ENCODE measurements around the gene KDF1.
"Not testable (repeated sequence)": the region's sequence is repeated elsewhere in the genome, so short reads cannot be mapped to it uniquely, and the experiment has no call there.

The KDF1 gene

DNA sequence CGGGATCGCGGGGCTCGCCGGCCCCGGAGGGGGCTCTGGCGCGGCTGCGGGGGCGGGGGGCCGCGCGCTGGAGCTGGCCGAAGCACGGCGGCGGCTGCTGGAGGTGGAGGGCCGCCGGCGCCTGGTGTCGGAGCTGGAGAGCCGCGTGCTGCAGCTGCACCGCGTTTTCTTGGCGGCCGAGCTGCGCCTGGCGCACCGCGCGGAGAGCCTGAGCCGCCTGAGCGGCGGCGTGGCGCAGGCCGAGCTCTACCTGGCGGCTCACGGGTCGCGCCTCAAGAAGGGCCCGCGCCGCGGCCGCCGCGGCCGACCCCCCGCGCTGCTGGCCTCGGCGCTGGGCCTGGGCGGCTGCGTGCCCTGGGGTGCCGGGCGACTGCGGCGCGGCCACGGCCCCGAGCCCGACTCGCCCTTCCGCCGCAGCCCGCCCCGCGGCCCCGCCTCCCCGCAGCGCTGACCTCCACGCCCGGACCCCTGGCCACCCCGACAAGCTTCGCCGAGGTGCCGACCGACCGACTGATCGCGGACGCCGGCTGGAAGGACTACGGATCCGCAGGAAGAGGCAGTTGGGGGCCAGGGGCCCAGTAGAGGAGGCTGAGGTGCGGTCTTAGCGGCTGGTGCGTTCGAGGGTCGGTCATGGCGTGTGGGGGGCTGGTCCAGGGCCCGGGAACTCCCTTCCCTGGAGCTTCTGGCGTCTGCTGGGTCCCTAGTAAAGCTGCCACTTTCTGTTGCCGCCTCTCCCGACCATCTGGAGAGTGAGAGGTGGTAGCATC lies 33.9 kb upstream of the KDF1 start:
- DNase-seq (ENCODE audit: low read depth in 3 of 3), result peak in 1 of 3 donors; percentile 23

DNA sequence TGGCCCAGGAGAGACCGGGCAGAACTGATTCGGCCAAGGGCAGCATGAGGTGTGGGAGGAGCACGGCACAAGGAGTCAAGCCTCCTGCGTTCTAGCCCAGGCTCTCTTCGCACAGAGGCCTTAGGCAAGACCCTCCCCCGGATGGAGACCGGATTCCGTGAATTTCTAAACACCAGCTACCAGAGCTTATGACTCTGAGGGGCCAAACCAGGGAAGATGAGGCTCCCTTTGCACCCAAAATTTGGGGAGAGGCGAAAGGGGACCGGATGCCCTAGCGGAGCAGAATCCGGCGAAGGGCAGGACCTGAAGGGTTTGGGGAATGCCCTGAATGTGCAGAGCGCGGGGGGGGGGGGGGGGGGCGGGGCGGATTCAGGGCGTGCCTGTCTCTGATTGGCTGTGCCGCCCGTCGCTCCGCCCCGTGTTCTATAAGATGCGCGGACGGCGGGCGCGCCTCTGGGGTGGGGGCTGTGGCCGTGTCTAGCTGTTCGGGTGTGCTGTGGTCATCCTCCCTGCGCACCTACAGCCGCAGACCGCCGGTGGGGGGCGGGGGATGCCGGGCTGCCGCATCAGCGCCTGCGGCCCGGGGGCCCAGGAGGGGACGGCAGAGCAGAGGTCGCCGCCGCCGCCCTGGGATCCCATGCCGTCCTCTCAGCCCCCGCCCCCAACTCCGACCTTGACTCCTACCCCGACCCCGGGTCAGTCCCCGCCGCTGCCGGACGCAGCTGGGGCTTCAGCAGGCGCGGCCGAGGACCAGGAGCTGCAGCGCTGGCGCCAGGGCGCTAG lies 33.2 kb upstream of the KDF1 start, which contains the start of gene TRNP1:
Gene TRNP1 (plus strand): TSS at position 456 of the 783 bp plus-strand sequence. CDS start 95 bp downstream, at position 551.
- peak; percentile 37 to 59 (median 52) for DNase-seq (ENCODE audit: low read depth in 3 of 3)

- no peak for DNase-seq (ENCODE audit: low read depth in 3 of 3)
These were observed 31.2 kb upstream of the KDF1 start for GRCh38 chr1:26991310-26992116.

GRCh38 chr1:26989403-26990109 lies 29.3 kb upstream of the KDF1 start:
- DNase-seq (ENCODE audit: low read depth in 3 of 3), result not testable (repeated sequence)

GRCh38 chr1:26986658-26987057 lies 26.4 kb upstream of the KDF1 start:
- no peak for DNase-seq (ENCODE audit: low read depth in 3 of 3)

DNA sequence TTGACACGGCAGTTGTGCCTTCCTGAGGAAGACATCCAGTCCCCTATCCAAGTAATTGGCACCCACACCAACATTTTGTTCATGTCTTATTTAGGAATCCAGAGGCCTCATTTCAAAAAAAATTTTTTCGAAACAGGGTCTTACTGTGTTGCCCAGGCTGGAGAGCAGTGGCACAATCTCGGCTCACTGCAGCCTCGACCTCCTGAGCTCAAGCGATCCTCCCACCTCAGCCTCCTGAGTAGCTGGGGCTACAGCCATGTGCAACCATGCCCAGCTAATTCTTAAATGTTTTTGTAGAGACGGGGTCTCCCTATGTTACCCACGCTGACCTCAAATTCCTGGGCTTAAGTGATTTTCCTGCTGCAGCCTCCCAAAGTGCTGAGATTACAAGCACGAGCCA lies 24.0 kb upstream of the KDF1 start:
- no peak for DNase-seq (ENCODE audit: low read depth in 3 of 3)

- no peak for DNase-seq (ENCODE audit: low read depth in 3 of 3)
These were observed 23.6 kb upstream of the KDF1 start for GRCh38 chr1:26983863-26984262.

GRCh38 chr1:26981146-26981846 lies 21.0 kb upstream of the KDF1 start:
- DNase-seq (ENCODE audit: low read depth in 3 of 3), result no peak

GRCh38 chr1:26978901-26979300 lies 18.6 kb upstream of the KDF1 start:
- no peak for DNase-seq (ENCODE audit: low read depth in 3 of 3)

GRCh38 chr1:26976621-26977510 lies 16.6 kb upstream of the KDF1 start:
- no peak for DNase-seq (ENCODE audit: low read depth in 3 of 3)

- DNase-seq (ENCODE audit: low read depth in 3 of 3), result no peak
These were observed 12.6 kb upstream of the KDF1 start for GRCh38 chr1:26972821-26973220.

GRCh38 chr1:26972390-26972789 lies 12.1 kb upstream of the KDF1 start:
- DNase-seq (ENCODE audit: low read depth in 3 of 3), result no peak

GRCh38 chr1:26971590-26971989 lies 11.3 kb upstream of the KDF1 start:
- no peak for DNase-seq (ENCODE audit: low read depth in 3 of 3)

DNA sequence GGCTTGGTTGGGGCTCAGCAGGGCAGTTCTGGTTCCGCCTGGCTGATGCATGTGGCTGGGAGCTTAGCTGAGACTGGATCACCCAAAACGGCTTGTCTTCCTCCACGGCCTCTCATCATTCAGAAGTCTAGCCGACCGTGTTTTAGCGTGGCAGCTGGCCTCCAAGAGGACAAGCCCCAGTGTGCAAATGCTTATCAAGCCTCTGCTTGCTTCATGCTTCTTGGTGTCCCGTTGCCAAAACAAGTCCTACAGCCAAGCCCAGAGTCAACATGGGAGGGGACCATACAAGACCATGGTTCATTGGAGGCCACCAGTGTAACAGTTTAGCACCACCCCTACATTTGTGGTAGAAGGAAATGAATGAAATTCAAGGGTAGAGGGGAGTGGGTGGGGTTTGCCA lies 10.5 kb upstream of the KDF1 start:
- no peak for DNase-seq (ENCODE audit: low read depth in 3 of 3)

GRCh38 chr1:26965628-26966027 lies 5.4 kb upstream of the KDF1 start:
- DNase-seq (ENCODE audit: low read depth in 3 of 3), result no peak

DNA sequence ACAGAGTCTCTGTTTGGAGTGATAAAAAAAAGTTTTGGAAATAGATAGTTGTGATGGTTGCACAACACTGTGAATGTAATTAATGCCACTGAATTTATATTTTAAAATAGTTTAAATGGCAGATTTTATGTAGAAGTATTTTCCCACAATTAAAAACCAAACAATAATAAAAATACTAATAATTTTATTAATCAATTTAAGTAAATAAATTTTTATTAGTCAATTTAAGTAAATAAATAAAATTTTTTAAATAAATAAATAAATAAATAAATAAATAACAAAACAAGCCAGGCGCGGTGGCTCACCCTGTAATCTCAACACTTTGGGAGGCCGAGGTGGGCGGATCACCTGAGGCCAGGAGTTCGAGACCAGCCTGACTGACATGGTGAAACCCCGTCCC lies 4.9 kb upstream of the KDF1 start:
- DNase-seq (ENCODE audit: low read depth in 3 of 3), result no peak

- no peak for DNase-seq (ENCODE audit: low read depth in 3 of 3)
These were observed 1.6 kb upstream of the KDF1 start for GRCh38 chr1:26961826-26962225.

DNA sequence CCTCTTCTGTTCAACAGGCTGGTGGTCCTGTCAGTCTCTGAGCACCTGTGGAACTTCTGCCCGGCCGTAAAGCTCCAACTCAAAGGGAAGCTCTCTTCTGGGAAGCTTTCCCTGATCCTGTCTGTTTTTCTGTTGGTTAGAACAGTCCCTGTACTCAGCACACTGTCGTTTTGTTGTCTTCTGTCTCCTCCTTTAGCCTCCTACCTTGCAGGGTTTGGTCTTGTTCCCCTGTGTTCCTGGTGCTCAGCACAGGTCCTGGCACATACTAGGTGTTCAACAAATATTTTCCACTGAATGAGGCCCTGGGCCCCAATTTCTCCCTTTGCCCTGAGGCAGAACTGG lies 328 bp upstream of the KDF1 start:
- DNase-seq (ENCODE audit: low read depth in 3 of 3), result no peak

- DNase-seq (ENCODE audit: low read depth in 3 of 3), result no peak
These were observed 998 bp downstream of the KDF1 start for GRCh38 chr1:26959270-26959669.

DNA sequence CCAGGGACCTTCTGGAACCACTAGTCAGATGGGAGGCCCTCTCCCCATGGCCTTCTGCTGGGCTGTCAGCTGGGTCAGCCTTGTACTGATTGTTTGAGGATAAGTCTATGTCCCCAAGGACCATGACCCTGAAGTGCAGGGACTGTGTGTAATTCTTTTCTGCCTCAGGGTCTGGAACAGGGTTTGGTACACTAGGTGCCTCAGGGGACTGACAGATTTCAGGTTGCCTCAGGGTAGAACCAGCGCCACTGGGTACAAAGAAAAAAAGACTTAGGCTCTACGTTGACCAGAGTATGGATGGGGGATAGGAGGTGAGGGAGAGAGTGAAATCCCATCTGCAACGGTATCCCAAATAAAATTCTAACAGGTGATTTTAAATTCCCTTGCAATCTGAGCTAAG lies 3.0 kb downstream of the KDF1 start:
- no peak for DNase-seq (ENCODE audit: low read depth in 3 of 3)

Data from stimulated activated CD4-positive, alpha-beta T cell treated with anti-CD3 and anti-CD28 coated beads, TNF-alpha, amount 100 ng/mL, for 48 hours (primary cell).